ENCODE results near the gene NLRC3.

GRCh38 chr16:3561626-3562025 is 15.6 kb downstream of the NLRC3 start:
- TF ChIP-seq POLR2A (IDR thresholded peaks at IDR 0.05; ENCODE audit: low read length) (no peak), GATA1 (IDR thresholded peaks at IDR 0.05; ENCODE audit: low read depth, low read length) (no peak)

Data from erythroblast (primary cell).